GM18867 (cell line): ENCODE measurements around the gene ZFYVE9.
"Not testable (repeated sequence)": the region's sequence is repeated elsewhere in the genome, so short reads cannot be mapped to it uniquely, and the experiment has no call there.

Experiments
- ATAC-seq: cut with Tn5 transposase; IDR thresholded peaks from one replicate; pipeline ENCODE4 v1.9.1; 2021; ENCODE audit warnings: mild to moderate bottlenecking, moderate library complexity; ENCODE audit not compliant: unreplicated experiment

The ZFYVE9 gene

DNA sequence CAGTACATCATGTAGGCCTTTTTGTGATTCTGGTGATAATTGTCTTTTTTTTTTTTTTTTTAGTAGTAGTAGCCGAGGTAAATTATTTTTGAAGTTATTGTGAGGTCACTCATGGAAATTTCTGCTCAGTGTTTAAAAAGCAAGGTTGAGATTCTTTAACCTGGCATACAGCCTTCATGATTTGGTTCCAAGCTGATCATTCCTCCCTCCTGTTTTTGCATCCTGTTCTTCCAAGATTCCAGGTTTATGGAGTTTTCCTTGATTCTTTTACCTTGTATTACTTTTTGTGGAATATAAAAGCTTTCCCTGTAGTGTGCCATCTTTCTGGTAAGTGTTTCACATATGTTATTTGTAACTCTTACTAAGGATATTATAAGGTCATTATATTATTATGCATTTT, 9.1 kb downstream of the ZFYVE9 start:
- ATAC-seq: no peak

DNA sequence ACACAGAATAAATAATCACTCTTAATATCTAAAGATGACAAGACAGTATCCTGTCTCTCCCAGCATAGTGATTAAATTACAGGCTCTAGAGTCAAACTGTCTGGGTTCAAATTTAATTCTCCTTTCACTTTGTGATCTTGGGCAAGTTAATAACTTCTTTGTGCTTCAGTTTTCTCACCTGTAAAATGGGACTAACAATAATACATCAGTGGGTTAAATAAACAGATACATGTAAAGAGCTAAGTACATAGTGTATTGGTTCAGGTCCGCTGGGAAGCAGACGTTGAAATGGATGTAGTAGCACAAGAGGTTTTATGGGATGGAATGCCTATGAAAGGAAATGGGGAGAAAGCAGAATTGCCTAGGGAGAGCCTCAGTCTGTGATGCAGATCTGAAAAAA, 10.7 kb downstream of the ZFYVE9 start:
- ATAC-seq: no peak

DNA sequence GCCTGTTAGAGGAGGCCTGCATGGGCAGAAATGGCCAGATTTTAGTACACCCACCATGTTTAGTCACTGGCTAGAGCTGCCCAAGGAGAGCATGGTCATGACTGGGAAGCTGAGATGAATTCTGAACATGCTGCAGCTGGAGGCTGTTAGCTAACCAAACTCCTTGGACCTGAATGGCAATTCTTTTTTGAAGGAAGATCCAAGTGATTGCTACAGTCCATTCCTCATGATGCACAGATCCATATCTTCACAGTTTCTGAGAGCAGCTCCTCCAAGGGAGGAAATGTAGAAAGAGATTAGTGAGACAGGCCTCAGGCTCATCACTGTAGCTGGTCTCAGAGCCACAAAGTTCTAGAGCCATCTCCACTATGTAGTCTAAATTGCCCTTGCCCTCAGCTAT, 11.1 kb downstream of the ZFYVE9 start:
- no peak for ATAC-seq

GRCh38 chr1:52153898-52154297, 12.0 kb downstream of the ZFYVE9 start:
- ATAC-seq: no peak

- ATAC-seq: no peak
Measured at GRCh38 chr1:52156460-52156859, 14.6 kb downstream of the ZFYVE9 start.

DNA sequence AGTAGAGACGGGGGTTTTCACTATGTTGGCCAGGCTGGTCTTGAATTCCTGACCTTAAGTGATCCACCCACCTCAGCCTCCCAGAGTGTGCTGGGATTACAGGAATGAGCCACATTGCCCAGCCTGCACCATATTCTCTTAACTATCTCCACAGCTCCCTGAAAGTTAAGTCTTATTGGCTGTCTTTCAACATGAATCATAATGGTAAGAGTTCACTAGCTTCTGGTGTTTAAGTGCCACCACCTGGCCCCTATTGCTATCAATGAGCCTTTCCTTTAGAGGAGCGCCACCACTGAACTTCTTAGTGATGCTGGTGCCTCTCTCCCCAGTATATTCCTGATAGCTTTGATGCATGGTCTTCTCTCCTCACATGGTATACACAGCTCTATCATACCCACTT, 15.7 kb downstream of the ZFYVE9 start:
- no peak for ATAC-seq

- ATAC-seq: no peak
Measured at GRCh38 chr1:52158218-52158617, 16.3 kb downstream of the ZFYVE9 start.

GRCh38 chr1:52159033-52159789, 17.3 kb downstream of the ZFYVE9 start:
- ATAC-seq: no peak

- ATAC-seq: no peak
Measured at GRCh38 chr1:52162947-52163346, 21.1 kb downstream of the ZFYVE9 start.

GRCh38 chr1:52164604-52165003, 22.7 kb downstream of the ZFYVE9 start:
- ATAC-seq: no peak

GRCh38 chr1:52166996-52167753, 25.3 kb downstream of the ZFYVE9 start:
- no peak for ATAC-seq

DNA sequence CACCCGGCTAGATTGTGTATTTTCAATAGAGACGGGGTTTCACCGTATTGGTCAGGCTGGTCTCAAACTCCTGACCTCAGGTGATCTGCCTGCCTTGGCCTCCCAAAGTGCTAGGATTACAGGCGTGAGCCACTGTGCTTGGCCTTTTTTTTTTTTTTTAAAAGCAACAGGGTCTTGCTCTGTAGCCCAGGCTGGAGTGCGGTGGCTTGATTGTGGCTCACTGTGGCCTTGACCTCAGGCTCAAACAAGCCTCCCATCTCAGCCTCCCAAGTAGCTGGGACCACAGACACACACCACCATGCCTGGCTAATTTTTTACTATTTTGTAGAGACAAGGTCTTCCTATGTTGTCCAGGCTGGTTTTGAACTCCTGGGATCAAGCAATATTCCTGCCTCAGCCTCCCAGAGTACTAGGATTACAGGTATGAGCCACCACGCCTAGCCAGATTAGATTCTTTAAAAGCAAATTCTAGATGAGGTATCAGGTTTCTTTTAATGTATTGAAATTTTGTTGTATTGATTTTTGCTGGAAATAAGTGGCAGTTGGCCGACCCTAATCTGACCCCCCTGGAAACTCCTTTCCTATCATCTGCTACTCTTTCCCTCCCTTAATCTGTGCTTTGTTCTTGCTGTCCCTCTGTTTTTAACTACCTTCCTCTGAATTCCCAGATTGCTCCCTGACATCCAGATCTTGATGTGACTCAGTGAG, 26.6 kb downstream of the ZFYVE9 start:
- ATAC-seq: no peak

- not testable (repeated sequence) for ATAC-seq
Measured at GRCh38 chr1:52171149-52171548, 29.3 kb downstream of the ZFYVE9 start.

DNA sequence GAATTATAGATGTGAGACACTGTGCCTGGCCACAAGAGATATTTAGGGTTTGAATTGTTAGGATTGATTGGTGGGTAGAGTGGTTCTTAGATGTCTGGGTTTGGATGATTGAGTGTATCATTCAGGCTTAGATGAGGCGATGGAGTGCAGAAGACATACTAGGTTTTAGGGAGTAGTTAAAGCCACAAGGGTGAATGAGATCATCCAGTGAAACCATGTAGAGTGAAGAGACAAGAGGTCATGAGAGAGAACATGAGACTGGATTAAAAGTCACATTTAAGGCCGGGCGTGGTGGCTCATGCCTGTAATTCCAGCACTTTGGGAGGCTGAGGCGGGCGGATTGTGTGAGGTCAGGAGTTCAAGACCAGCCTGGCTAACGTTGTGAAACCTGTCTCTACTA, 37.2 kb downstream of the ZFYVE9 start:
- no peak for ATAC-seq

DNA sequence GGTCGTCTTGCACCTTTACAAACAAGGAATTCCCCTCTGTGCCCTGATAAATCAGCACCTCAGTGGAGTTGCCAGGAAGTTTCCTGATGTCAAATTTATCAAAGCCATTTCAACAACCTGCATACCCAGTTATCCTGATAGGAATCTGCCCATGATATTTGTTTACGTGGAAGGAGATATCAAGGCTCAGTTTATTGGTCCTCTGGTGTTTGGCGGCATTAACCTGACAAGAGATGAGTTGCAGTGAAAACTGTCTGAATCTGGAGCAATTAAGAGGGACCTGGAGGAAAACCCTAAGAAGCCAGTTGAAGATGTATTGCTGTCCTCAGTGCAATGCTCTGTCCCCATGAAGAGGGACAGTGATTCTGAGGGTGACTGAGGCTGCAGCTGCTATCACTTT, 38.3 kb downstream of the ZFYVE9 start:
- ATAC-seq: no peak

DNA sequence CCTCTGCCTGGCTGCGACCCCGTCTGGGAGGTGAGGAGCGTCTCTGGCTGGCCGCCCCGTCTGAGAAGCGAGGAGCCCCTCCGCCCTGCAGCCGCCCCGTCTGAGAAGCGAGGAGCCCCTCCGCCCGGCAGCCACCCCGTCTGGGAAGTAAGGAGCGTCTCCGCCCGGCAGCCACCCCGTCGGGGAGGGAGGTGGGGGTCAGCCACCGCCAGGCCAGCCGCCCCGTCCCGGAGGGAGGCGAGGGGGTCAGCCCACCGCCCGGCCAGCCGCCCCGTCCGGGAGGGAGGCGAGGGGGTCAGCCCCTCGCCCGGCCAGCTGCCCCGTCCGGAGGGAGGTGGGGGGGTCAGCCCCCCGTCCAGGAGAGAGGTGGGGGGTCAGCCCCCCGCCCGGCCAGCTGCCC, 39.9 kb downstream of the ZFYVE9 start:
- ATAC-seq: not testable (repeated sequence)

DNA sequence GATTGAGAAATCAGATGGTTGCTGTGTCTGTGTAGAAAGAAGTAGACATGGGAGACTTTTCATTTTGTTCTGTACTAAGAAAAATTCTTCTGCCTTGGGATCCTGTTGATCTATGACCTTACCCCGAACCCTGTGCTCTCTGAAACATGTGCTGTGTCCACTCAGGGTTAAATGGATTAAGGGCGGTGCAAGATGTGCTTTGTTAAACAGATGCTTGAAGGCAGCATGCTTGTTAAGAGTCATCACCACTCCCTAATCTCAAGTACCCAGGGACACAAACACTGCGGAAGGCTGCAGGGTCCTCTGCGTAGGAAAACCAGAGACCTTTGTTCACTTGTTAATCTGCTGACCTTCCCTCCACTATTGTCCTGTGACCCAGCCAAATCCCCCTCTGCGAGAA, 40.4 kb downstream of the ZFYVE9 start:
- ATAC-seq: not testable (repeated sequence)

- ATAC-seq: no peak
Measured at GRCh38 chr1:52182874-52183400, 41.0 kb downstream of the ZFYVE9 start.

- ATAC-seq: no peak
Measured at GRCh38 chr1:52186449-52186848, 44.6 kb downstream of the ZFYVE9 start.

DNA sequence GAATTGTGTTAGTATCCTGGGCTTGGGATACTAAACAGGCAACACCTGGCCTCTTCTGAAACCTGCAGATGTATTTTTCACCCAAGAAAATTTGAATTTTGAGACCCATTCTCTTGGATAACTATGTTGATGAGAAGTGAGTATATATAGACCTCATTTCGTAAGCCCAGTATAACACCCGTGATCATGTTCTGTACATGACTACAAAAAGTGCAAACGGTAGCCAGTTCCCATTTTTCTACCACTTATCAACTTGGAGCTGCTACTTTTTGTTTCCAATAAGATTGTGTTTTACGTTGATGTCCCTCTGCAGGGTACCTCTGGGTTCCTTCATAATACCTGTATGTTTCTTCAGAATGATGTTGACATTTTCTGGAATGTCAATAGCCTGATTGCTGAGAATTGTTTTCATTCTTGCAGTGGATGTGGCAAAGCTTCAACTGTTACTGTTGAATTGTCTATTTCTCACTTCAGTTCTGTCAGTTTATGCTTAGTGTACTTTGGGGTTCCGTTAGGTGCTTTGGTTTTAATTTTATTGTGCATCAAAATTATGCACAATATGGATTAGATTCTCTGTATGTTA, 48.1 kb downstream of the ZFYVE9 start:
- ATAC-seq: no peak
